DND-41 (cell line): ENCODE results near the gene HSBP1L1.

Source experiments
- ATAC-seq: fragments of 200-7000 bp; cut with Tn5 transposase; 3 replicates; pipeline ENCODE4 v1.9.1; 2021; ENCODE audit warnings: low read depth; ENCODE audit not compliant: insufficient read depth
- DNase-seq: peaks from one replicate; pipeline ENCODE4 v3.0.0-alpha.2; 2020
- H2AFZ ChIP-seq: 2 replicates; pipeline ENCODE4 v1.6.0; 2012; ENCODE audit warnings: low read depth, low read length
- H3K27ac ChIP-seq: 2 replicates; pipeline ENCODE4 v1.5.1; 2012; ENCODE audit warnings: low read length, inconsistent platforms
- H3K27me3 ChIP-seq: fragments of 200-600 bp; sonication (generic); 2 replicates; pipeline ENCODE4 v1.6.0; 2012; ENCODE audit warnings: low read length, mild to moderate bottlenecking, inconsistent platforms; ENCODE audit not compliant: insufficient read depth, poor library complexity
- H3K36me3 ChIP-seq: 2 replicates; pipeline ENCODE4 v1.5.1; 2012; ENCODE audit warnings: low read length, inconsistent platforms; ENCODE audit not compliant: insufficient read depth
- H3K4me1 ChIP-seq: 2 replicates; pipeline ENCODE4 v1.5.1; 2012; ENCODE audit warnings: mild to moderate bottlenecking, low read length; ENCODE audit not compliant: insufficient read depth
- H3K4me2 ChIP-seq: 2 replicates; pipeline ENCODE4 v1.6.0; 2012; ENCODE audit warnings: mild to moderate bottlenecking, moderate library complexity, low read length, inconsistent platforms; ENCODE audit not compliant: insufficient read depth
- H3K4me3 ChIP-seq, 2 experiments: fragments of 200-600 bp in 1 of 2; shearing (Covaris generic) in 1 of 2; 2 replicates each; pipeline ENCODE4 v1.5.1; 2012 to 2016; ENCODE audit warnings: inconsistent platforms in 2 of 2, low read length in 2 of 2, mild to moderate bottlenecking in 2 of 2, low read depth in 1 of 2, moderate library complexity in 1 of 2
- H3K79me2 ChIP-seq: 2 replicates; pipeline ENCODE4 v1.6.0; 2012; ENCODE audit warnings: low read length, inconsistent platforms; ENCODE audit not compliant: insufficient read depth
- H3K9ac ChIP-seq: 2 replicates; pipeline ENCODE4 v1.6.0; 2012; ENCODE audit warnings: low read depth, mild to moderate bottlenecking, inconsistent platforms, low read length, moderate library complexity
- H3K9me3 ChIP-seq: 2 replicates; pipeline ENCODE4 v1.5.1; 2012; ENCODE audit warnings: low read length, moderate library complexity, mild to moderate bottlenecking, inconsistent platforms; ENCODE audit not compliant: insufficient read depth, severe bottlenecking
- H4K20me1 ChIP-seq: 2 replicates; pipeline ENCODE4 v1.6.0; 2012; ENCODE audit warnings: low read length; ENCODE audit not compliant: insufficient read depth
- EZH2 ChIP-seq: IDR thresholded peaks from 3 replicates; pipeline ENCODE4 v1.6.1; 2012; ENCODE audit warnings: borderline replicate concordance, low read depth, mild to moderate bottlenecking, moderate library complexity, low read length, inconsistent platforms; ENCODE audit not compliant: severe bottlenecking
- TF ChIP-seq, protein P1 (sequence below): IDR thresholded peaks from 2 replicates; pipeline ENCODE4 v1.5.1; 2012; ENCODE audit warnings: borderline replicate concordance, low read length, moderate library complexity, mild to moderate bottlenecking; ENCODE audit not compliant: poor library complexity, severe bottlenecking; ENCODE audit errors: extremely low read depth

Gene HSBP1L1

DNA sequence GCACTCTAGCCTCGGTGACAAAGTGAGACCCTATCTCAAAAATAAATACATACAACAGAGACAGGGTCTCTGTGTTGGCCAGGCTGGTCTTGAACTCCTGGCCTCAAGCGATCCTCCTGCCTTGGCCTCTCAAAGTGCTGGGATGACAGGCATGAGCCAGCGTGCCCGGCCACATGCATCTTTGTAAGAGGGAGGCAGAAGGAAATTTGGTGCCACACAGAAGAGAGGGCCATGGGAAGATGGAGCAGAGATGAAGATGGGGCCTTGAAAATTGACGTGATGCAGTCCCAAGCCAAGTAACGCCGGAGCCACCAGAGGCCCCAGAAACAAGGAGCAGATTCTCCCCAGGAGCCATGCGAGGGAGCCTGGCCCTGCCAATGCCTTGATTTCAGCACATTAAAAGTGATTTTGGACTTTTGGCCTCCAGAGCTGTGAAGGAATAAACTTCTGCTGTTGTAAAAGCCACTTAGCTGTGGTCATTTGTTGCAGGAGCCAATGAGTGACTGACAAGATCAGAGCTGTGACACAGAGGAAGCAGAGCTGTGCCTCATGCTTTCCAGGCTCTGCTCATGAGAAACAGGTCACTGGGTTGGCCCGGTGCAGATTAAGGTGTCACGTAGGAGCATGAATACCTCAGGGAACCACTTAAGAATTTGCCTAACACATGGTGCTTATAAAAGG is 10.3 kb upstream of the HSBP1L1 start:
- Histone ChIP-seq H2AFZ (no peak overlapping the region), H3K27me3 (no peaks in the 10 kb centered on the region), H3K27ac (no peak overlapping the region), H3K4me2 (no peak overlapping the region), H3K79me2 (peaks cover 21% of the 10 kb centered on the region), H4K20me1 (peaks cover 15% of the 10 kb centered on the region), H3K9ac (no peak overlapping the region), H3K9me3 (no peaks in the 10 kb centered on the region), H3K36me3 (peaks cover 6% of the 10 kb centered on the region), H3K4me3 (no peak overlapping the region), H3K4me1 (peaks cover 24% of the 10 kb centered on the region)
- TF ChIP-seq, protein P1, sequence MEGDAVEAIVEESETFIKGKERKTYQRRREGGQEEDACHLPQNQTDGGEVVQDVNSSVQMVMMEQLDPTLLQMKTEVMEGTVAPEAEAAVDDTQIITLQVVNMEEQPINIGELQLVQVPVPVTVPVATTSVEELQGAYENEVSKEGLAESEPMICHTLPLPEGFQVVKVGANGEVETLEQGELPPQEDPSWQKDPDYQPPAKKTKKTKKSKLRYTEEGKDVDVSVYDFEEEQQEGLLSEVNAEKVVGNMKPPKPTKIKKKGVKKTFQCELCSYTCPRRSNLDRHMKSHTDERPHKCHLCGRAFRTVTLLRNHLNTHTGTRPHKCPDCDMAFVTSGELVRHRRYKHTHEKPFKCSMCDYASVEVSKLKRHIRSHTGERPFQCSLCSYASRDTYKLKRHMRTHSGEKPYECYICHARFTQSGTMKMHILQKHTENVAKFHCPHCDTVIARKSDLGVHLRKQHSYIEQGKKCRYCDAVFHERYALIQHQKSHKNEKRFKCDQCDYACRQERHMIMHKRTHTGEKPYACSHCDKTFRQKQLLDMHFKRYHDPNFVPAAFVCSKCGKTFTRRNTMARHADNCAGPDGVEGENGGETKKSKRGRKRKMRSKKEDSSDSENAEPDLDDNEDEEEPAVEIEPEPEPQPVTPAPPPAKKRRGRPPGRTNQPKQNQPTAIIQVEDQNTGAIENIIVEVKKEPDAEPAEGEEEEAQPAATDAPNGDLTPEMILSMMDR = no peak
- no peak for TF ChIP-seq EZH2
- DNase-seq (no peak), ATAC-seq (no peak)

DNA sequence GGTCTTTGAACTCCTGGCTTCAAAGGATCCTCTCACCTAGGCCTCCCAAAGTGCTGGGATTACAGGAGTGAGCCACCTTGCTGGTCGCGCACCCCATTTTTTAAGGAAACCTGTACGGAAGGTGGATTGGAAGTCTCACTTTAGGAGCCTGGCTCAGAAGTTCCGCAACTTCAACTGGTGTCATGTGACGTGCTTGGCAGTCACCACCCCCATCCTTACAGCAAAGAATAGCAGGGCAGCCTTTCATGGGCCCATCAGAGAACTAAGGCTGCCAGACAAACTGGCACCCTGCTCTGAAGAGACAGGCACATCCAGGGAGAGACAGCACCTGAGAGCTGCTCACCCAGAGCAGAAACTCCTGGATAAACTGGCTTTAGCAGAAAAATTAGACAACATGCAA is 9.7 kb upstream of the HSBP1L1 start:
- ATAC-seq (no peak), DNase-seq (no peak)
- H3K4me3 ChIP-seq = no peak overlapping the region
- no peaks in the 10 kb centered on the region for H3K27me3 ChIP-seq
- H4K20me1 ChIP-seq = peaks cover 11% of the 10 kb centered on the region
- TF ChIP-seq, protein P1 = no peak
- TF ChIP-seq EZH2 = no peak
- no peak overlapping the region for H3K27ac ChIP-seq
- H3K4me1 ChIP-seq = peaks cover 17% of the 10 kb centered on the region
- no peak overlapping the region for H3K4me2 ChIP-seq
- H2AFZ ChIP-seq = no peak overlapping the region
- H3K79me2 ChIP-seq = peaks cover 15% of the 10 kb centered on the region
- no peak overlapping the region for H3K9ac ChIP-seq
- H3K36me3 ChIP-seq = peaks cover 4% of the 10 kb centered on the region; the same call in 1 of the 2 replicates
- H3K9me3 ChIP-seq = no peaks in the 10 kb centered on the region

GRCh38 chr18:79955302-79956075 is 9.0 kb upstream of the HSBP1L1 start:
- no peak for TF ChIP-seq EZH2
- TF ChIP-seq, protein P1 = no peak
- Histone ChIP-seq H2AFZ (no peak overlapping the region), H3K27ac (no peak overlapping the region), H4K20me1 (peaks cover 4% of the 10 kb centered on the region), H3K27me3 (no peaks in the 10 kb centered on the region), H3K4me1 (peaks cover 10% of the 10 kb centered on the region), H3K4me2 (no peak overlapping the region), H3K79me2 (peaks cover 8% of the 10 kb centered on the region), H3K36me3 (peaks cover 3% of the 10 kb centered on the region; the same call in 1 of the 2 replicates), H3K4me3 (no peak overlapping the region), H3K9me3 (no peaks in the 10 kb centered on the region), H3K9ac (no peak overlapping the region)
- ATAC-seq (no peak), DNase-seq (no peak)
